ENCODE measurements around the gene COBLL1. TPM values are rescaled to one million over a fixed set of nuclear protein-coding genes. Genes with fewer than 3 reads are reported as not detected.

The COBLL1 gene
- total RNA-seq, 1 experiment from 2014 or later: 5.9 TPM

GRCh38 chr2:164756773-164757172 lies 84.8 kb downstream of the COBLL1 start:
- H3K27ac Mint-ChIP-seq: no peak overlapping the region; a peak in 2 of 7 replicates
- H3K9me3 ChIP-seq (ENCODE audit: control insufficient read depth, low read depth, low read length): no peaks in the 10 kb centered on the region
- H3T11ph ChIP-seq (ENCODE audit: low read length): no peak overlapping the region
- H3K9ac ChIP-seq (ENCODE audit: extremely low read depth, insufficient read length, low read length): no peak overlapping the region
- H3K27me3 ChIP-seq (ENCODE audit: insufficient read depth, low read length): no peaks in the 10 kb centered on the region
- H4K91ac ChIP-seq (ENCODE audit: insufficient read length, low read depth, low read length): no peak overlapping the region
- no peaks in the 10 kb centered on the region for H3K27me3 Mint-ChIP-seq (ENCODE audit: low read depth)
- no peak overlapping the region for H4K8ac ChIP-seq (replicated peaks; ENCODE audit: insufficient read length, low read depth, low read length)
- no peaks in the 10 kb centered on the region for H3K9me3 Mint-ChIP-seq
- no peak overlapping the region for H2BK120ac ChIP-seq (ENCODE audit: low read depth, low read length, poor library complexity, severe bottlenecking)
- no peak overlapping the region for H3K27ac ChIP-seq (ENCODE audit: insufficient read length, low read depth, low read length)
- H2BK20ac ChIP-seq (ENCODE audit: low read depth, low read length, poor library complexity, severe bottlenecking): no peak overlapping the region
- no peak overlapping the region for H2BK5ac ChIP-seq (ENCODE audit: insufficient read length, low read length)
- H3K79me2 ChIP-seq (ENCODE audit: insufficient read depth, low read length): no peaks in the 10 kb centered on the region
- H4K20me1 ChIP-seq (ENCODE audit: control insufficient read depth, insufficient read depth, insufficient read length): no peaks in the 10 kb centered on the region
- no peak overlapping the region for H2BK15ac ChIP-seq (ENCODE audit: low read depth, low read length)
- no CpG with 5 or more reads among the region's 2 CpGs for WGBS (ENCODE audit: extremely low coverage, insufficient read length, low lambda C conversion rate)
- H3K4me1 ChIP-seq (ENCODE audit: insufficient read depth, low read length): no peaks in the 10 kb centered on the region
- DNase-seq: no peak
- H3K4me3 Mint-ChIP-seq: no peak overlapping the region
- H3K79me1 ChIP-seq (ENCODE audit: insufficient read depth, low read depth, low read length, poor library complexity, severe bottlenecking): no peaks in the 10 kb centered on the region
- H3K56ac ChIP-seq (ENCODE audit: insufficient read length, low read depth, low read length): no peak overlapping the region
- H2AFZ ChIP-seq (ENCODE audit: low read length): no peak overlapping the region
- H2BK12ac ChIP-seq (ENCODE audit: insufficient read length, low read depth, low read length): no peak overlapping the region
- no peaks in the 10 kb centered on the region for H3K36me3 Mint-ChIP-seq (ENCODE audit: insufficient read depth in 1 of 3, low read depth in 3 of 3)
- no peaks in the 10 kb centered on the region for H3K4me1 Mint-ChIP-seq
- no peak overlapping the region for H3K4me2 ChIP-seq (ENCODE audit: insufficient read depth, insufficient read length, low read length)
- no peak for TF ChIP-seq CTCF (conservative IDR thresholded peaks at IDR 0.05)
- no peak overlapping the region for H3K14ac ChIP-seq (ENCODE audit: insufficient read depth, low read length)
- H2AK5ac ChIP-seq (ENCODE audit: insufficient read length, low read length): no peak overlapping the region
- no peaks in the 10 kb centered on the region for H3K23me2 ChIP-seq (ENCODE audit: insufficient read length, low read depth, low read length, poor library complexity, severe bottlenecking)
- H3K4ac ChIP-seq (ENCODE audit: low read depth, low read length): no peak overlapping the region
- H3K23ac ChIP-seq (ENCODE audit: insufficient read length, low read depth, low read length): no peak overlapping the region
- no peak overlapping the region for H3K18ac ChIP-seq (ENCODE audit: insufficient read length, low read depth, low read length)
- no peak overlapping the region for H4K5ac ChIP-seq (ENCODE audit: insufficient read length, low read depth, low read length)
